Panc1 (cell line): ENCODE measurements around the gene MAML3. TPM values are rescaled to one million over a fixed set of nuclear protein-coding genes. Genes with fewer than 3 reads are reported as not detected.

ENCODE experiments used
- ATAC-seq: fragments of 200-7000 bp; cut with Tn5 transposase; 2 replicates; pipeline ENCODE4 v1.9.1; 2020; ENCODE audit warnings: mild to moderate bottlenecking, moderate library complexity
- BruUV-seq: library from RNA; stranded (reverse); fragments of 400-500 nt; replicated peaks from 2 replicates; lab custom pipeline; 2021; lab: Mats Ljungman, UMichigan
- CTCF ChIA-PET: fragments of 300-600 bp; sonication (Branson Sonifier 250); formaldehyde crosslinking; loops from one replicate; lab custom pipeline; 2022; ENCODE audit warnings: antibody characterized with exemption; lab: Charles Lee
- POLR2A ChIA-PET: fragments of 300-600 bp; sonication (Branson Sonifier 250); formaldehyde crosslinking; loops from one replicate; lab custom pipeline; 2022; ENCODE audit warnings: antibody characterized with exemption; lab: Charles Lee
- DNase-seq: peaks from one replicate; pipeline ENCODE4 v3.0.0-alpha.2; 2010; ENCODE audit warnings: low read depth, low spot score
- H3K27ac ChIP-seq: 2 replicates; pipeline ENCODE4 v1.5.1; 2011; ENCODE audit warnings: mild to moderate bottlenecking, low read length, inconsistent platforms
- H3K27me3 ChIP-seq: fragments of 200-500 bp; sonication (Bioruptor generic); 2 replicates; pipeline ENCODE4 v1.6.0; 2014; ENCODE audit warnings: low read length, inconsistent platforms; ENCODE audit not compliant: control insufficient read depth, insufficient read depth
- H3K36me3 ChIP-seq: fragments of 200-500 bp; sonication (Bioruptor generic); 2 replicates; pipeline ENCODE4 v1.5.1; 2014; ENCODE audit warnings: inconsistent platforms, mild to moderate bottlenecking, low read length, moderate library complexity; ENCODE audit not compliant: control insufficient read depth, insufficient read depth
- H3K4me1 ChIP-seq: 2 replicates; pipeline ENCODE4 v1.5.1; 2011; ENCODE audit warnings: inconsistent platforms, mild to moderate bottlenecking, low read length, moderate library complexity; ENCODE audit not compliant: control insufficient read depth, insufficient read depth
- H3K4me3 ChIP-seq, 2 experiments: 2 replicates each; pipeline ENCODE4 v1.5.1; 2011 to 2012; ENCODE audit warnings: low read depth in 2 of 2, low read length in 2 of 2, mild to moderate bottlenecking in 2 of 2, inconsistent platforms in 1 of 2, moderate library complexity in 1 of 2
- H3K9me3 ChIP-seq: fragments of 200-500 bp; sonication (Bioruptor generic); 2 replicates; pipeline ENCODE4 v1.5.1; 2014; ENCODE audit warnings: low read depth, mild to moderate bottlenecking, inconsistent platforms, low read length, moderate library complexity; ENCODE audit not compliant: control insufficient read depth, insufficient read depth
- CTCF ChIP-seq: fragments of 450-650 bp; IDR thresholded peaks from 2 replicates; pipeline ENCODE4 v1.5.1; 2017; ENCODE audit warnings: mild to moderate bottlenecking
- POLR2AphosphoS5 ChIP-seq: IDR thresholded peaks from 2 replicates; pipeline ENCODE4 v1.6.1; 2012; ENCODE audit warnings: mild to moderate bottlenecking, low read depth, low read length, moderate library complexity
- REST ChIP-seq, 2 experiments: IDR thresholded peaks; 2 replicates each; pipeline ENCODE4 v1.6.1; 2011 to 2012; ENCODE audit warnings: low read depth in 2 of 2, control low read depth in 1 of 2, low read length in 1 of 2, mild to moderate bottlenecking in 1 of 2, moderate library complexity in 1 of 2; ENCODE audit not compliant: insufficient read depth in 1 of 2
- SIN3A ChIP-seq: IDR thresholded peaks from 2 replicates; pipeline ENCODE4 v1.6.1; 2012; ENCODE audit warnings: low read depth, mild to moderate bottlenecking, low read length, moderate library complexity, borderline replicate concordance; ENCODE audit not compliant: insufficient read depth
- TCF7L2 ChIP-seq: IDR thresholded peaks from 2 replicates; pipeline ENCODE4 v1.6.1; 2011; ENCODE audit warnings: mild to moderate bottlenecking, low read depth, low read length, inconsistent platforms
- in situ Hi-C: cut with HindIII; loops from 2 replicates; pipeline ENCODE4 v1.10.0; 2016; ENCODE audit warnings: low sequenced_read_pairs, low pct_unique_long_range_greater_than_20kb
- intact Hi-C: fragments of 100-400 bp; cut with micrococcal nuclease; formaldehyde crosslinking; loops from one replicate; pipeline ENCODE4 v1.10.0; 2022; ENCODE audit not compliant: unreplicated experiment
- total RNA-seq: library from RNA; stranded (reverse); gene quantifications from one replicate; pipeline ENCODE4 v1.2.1, GENCODE V29; 2021; ENCODE audit not compliant: unreplicated experiment

The MAML3 gene
- total RNA-seq, 1 experiment from 2014 or later: 7.7 TPM

GRCh38 chr4:139839403-139840031 lies 314.5 kb downstream of the MAML3 start:
- BruUV-seq: no TSS peak
- ATAC-seq (no peak), DNase-seq (no peak)
- in situ Hi-C loops: no loop called here
- ChIA-PET CTCF (no interaction called here), POLR2A (no interaction called here)
- no peak for TF ChIP-seq TCF7L2
- TF ChIP-seq REST (IDR thresholded peaks at IDR 0.05; ENCODE audit: insufficient read depth in 1 of 2, low read depth in 2 of 2, low read length in 1 of 2): no peak
- no peak for TF ChIP-seq CTCF
- no peak for TF ChIP-seq POLR2AphosphoS5
- TF ChIP-seq SIN3A: no peak
- Histone ChIP-seq H3K27me3 (no peaks in the 10 kb centered on the region), H3K36me3 (no peaks in the 10 kb centered on the region), H3K27ac (no peak overlapping the region), H3K4me1 (no peaks in the 10 kb centered on the region), H3K4me3 (no peak overlapping the region), H3K9me3 (no peaks in the 10 kb centered on the region)
- intact Hi-C loops: no loop called here

GRCh38 chr4:139838811-139839210 lies 315.2 kb downstream of the MAML3 start:
- Histone ChIP-seq H3K27ac (no peak overlapping the region), H3K4me1 (no peaks in the 10 kb centered on the region), H3K27me3 (no peaks in the 10 kb centered on the region), H3K9me3 (no peaks in the 10 kb centered on the region), H3K36me3 (no peaks in the 10 kb centered on the region), H3K4me3 (no peak overlapping the region)
- BruUV-seq: no TSS peak
- intact Hi-C loops: no loop called here
- CTCF ChIA-PET: no interaction called here
- POLR2A ChIA-PET: no interaction called here
- ATAC-seq: no peak
- in situ Hi-C loops: no loop called here
- no peak for DNase-seq
- TF ChIP-seq SIN3A: no peak
- TF ChIP-seq POLR2AphosphoS5: no peak
- no peak for TF ChIP-seq TCF7L2
- TF ChIP-seq CTCF: no peak
- TF ChIP-seq REST (IDR thresholded peaks at IDR 0.05; ENCODE audit: insufficient read depth in 1 of 2, low read depth in 2 of 2, low read length in 1 of 2): no peak
